Endodermal cell (in vitro differentiated cells): Measurements from ENCODE around the gene TDRD7. TPM values are rescaled to one million over a fixed set of nuclear protein-coding genes. Genes with fewer than 3 reads are reported as not detected.

Experiments
- DNase-seq: peaks from one replicate; pipeline ENCODE4 v3.0.0-alpha.2; 2017
- H3K27ac ChIP-seq: 2 replicates; pipeline ENCODE4 v1.5.1; 2013; ENCODE audit warnings: mild to moderate bottlenecking, low read depth, low read length, moderate library complexity
- H3K27me3 ChIP-seq: 2 replicates; pipeline ENCODE4 v1.6.1; 2013; ENCODE audit warnings: mild to moderate bottlenecking, low read length, moderate library complexity; ENCODE audit not compliant: insufficient read depth, control insufficient read depth, poor library complexity, severe bottlenecking
- H3K36me3 ChIP-seq: 2 replicates; pipeline ENCODE4 v1.7.0; 2013; ENCODE audit warnings: mild to moderate bottlenecking, low read length, moderate library complexity; ENCODE audit not compliant: control insufficient read depth, insufficient read depth
- H3K4me1 ChIP-seq: one replicate; pipeline ENCODE4 v1.7.0; 2013; ENCODE audit warnings: low read length; ENCODE audit not compliant: control insufficient read depth, insufficient read depth
- H3K4me3 ChIP-seq: 2 replicates; pipeline ENCODE4 v1.5.1; 2013; ENCODE audit warnings: mild to moderate bottlenecking, low read length, moderate library complexity
- H3K9ac ChIP-seq: 2 replicates; pipeline ENCODE4 v1.6.1; 2013; ENCODE audit warnings: mild to moderate bottlenecking, low read length, moderate library complexity; ENCODE audit not compliant: poor library complexity, severe bottlenecking; ENCODE audit errors: extremely low read depth
- H3K9me3 ChIP-seq: 2 replicates; pipeline ENCODE4 v1.6.1; 2013; ENCODE audit warnings: mild to moderate bottlenecking, low read length, moderate library complexity; ENCODE audit not compliant: control insufficient read depth
- H3K27ac Mint-ChIP-seq: 2 replicates; pipeline ENCODE4 v1.8.0; 2020; ENCODE audit warnings: mixed read lengths
- H3K27me3 Mint-ChIP-seq: 2 replicates; pipeline ENCODE4 v1.8.0; 2021; ENCODE audit warnings: mild to moderate bottlenecking, mixed read lengths; ENCODE audit not compliant: insufficient read depth
- H3K36me3 Mint-ChIP-seq: 2 replicates; pipeline ENCODE4 v1.8.0; 2020; ENCODE audit warnings: low read depth, mixed read lengths
- H3K4me1 Mint-ChIP-seq: 2 replicates; pipeline ENCODE4 v1.8.0; 2020; ENCODE audit warnings: mixed read lengths
- H3K4me3 Mint-ChIP-seq: 2 replicates; pipeline ENCODE4 v1.8.0; 2020; ENCODE audit warnings: mild to moderate bottlenecking, moderate library complexity, mixed read lengths
- H3K9me3 Mint-ChIP-seq: 2 replicates; pipeline ENCODE4 v1.8.0; 2020; ENCODE audit warnings: mild to moderate bottlenecking, mixed read lengths
- CTCF ChIP-seq: fragments of 200-600 bp; sonication (generic); conservative IDR thresholded peaks from 2 replicates; pipeline ENCODE4 v1.5.0; 2021; ENCODE audit warnings: antibody characterized with exemption, mild to moderate bottlenecking
- WGBS, 2 experiments: methylation state at CpG; one replicate each; pipeline versions ENCODE4 v1.1.5 to v1.1.7; 2013; ENCODE audit warnings: missing lambda C conversion rate in 2 of 2, mixed read lengths in 1 of 2; ENCODE audit not compliant: insufficient coverage in 1 of 2, insufficient read length in 1 of 2; 5-methylcytosine and 5-hydroxymethylcytosine counted together
- total RNA-seq, 2 donors: library from RNA; stranded (reverse); fragmentation: NEBNext Ultra II Directional in 1 of 2; extraction: Animal tissue kit (Norgen Biotek cat#: 25700) in 1 of 2; gene quantifications; 2 replicates in 1 of 2; 3 replicates in 1 of 2; pipeline ENCODE4 v1.2.1, GENCODE V29; 2021

Gene TDRD7
- total RNA-seq, 2 donors from 2014 or later = 25.9 to 31.9 TPM

- H3K4me3 ChIP-seq = no peak overlapping the region
- Mint-ChIP-seq H3K36me3 (peaks cover 2% of the 10 kb centered on the region), H3K4me3 (no peak overlapping the region), H3K27ac (no peak overlapping the region), H3K9me3 (no peaks in the 10 kb centered on the region), H3K4me1 (peaks cover 21% of the 10 kb centered on the region), H3K27me3 (no peaks in the 10 kb centered on the region)
- WGBS, 2 experiments = 81 to 93% methylated on average over 5 to 9 of the region's 9 CpGs
- no peak overlapping the region for H3K9ac ChIP-seq
- H3K4me1 ChIP-seq = peaks cover 14% of the 10 kb centered on the region
- no peaks in the 10 kb centered on the region for H3K9me3 ChIP-seq
- H3K27ac ChIP-seq = no peak overlapping the region
- no peaks in the 10 kb centered on the region for H3K36me3 ChIP-seq
- no peak for DNase-seq
- no peaks in the 10 kb centered on the region for H3K27me3 ChIP-seq
- TF ChIP-seq CTCF = no peak
Observed at GRCh38 chr9:97531888-97532376, 120.0 kb downstream of the TDRD7 start.

DNA sequence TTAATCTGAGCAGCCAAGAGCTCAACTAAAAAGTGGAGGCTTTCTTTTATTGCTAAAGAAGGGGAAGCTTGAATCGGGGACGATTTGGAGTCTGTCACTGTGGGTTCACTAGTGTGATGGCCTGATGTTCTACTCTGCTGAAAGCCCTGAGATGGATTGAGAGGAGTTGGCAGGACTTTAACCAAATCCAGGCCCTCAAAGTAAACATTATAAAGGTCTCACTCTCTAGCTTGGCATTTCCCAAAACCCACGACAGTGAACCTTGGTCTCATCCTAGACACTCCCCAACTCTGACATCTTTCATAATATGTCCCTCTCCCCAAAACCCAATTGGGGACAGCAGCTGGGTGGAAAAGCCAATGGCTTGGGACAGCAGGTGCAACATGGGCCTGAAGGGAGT lies 122.3 kb downstream of the TDRD7 start:
- no peak for DNase-seq
- no peaks in the 10 kb centered on the region for H3K9me3 ChIP-seq
- H3K36me3 ChIP-seq = no peaks in the 10 kb centered on the region
- Mint-ChIP-seq H3K27me3 (no peaks in the 10 kb centered on the region), H3K9me3 (no peaks in the 10 kb centered on the region), H3K36me3 (peaks cover 2% of the 10 kb centered on the region), H3K4me1 (no peaks in the 10 kb centered on the region), H3K27ac (no peak overlapping the region), H3K4me3 (no peak overlapping the region)
- no peak overlapping the region for H3K9ac ChIP-seq
- TF ChIP-seq CTCF = no peak
- no peaks in the 10 kb centered on the region for H3K27me3 ChIP-seq
- H3K4me1 ChIP-seq = no peaks in the 10 kb centered on the region
- WGBS, 2 experiments = 94 to 100% methylated on average over 1 to 3 of the region's 3 CpGs
- no peak overlapping the region for H3K4me3 ChIP-seq
- H3K27ac ChIP-seq = no peak overlapping the region

- no peaks in the 10 kb centered on the region for H3K9me3 ChIP-seq
- Mint-ChIP-seq H3K36me3 (peaks cover 5% of the 10 kb centered on the region), H3K4me3 (no peak overlapping the region), H3K27ac (no peak overlapping the region), H3K9me3 (no peaks in the 10 kb centered on the region), H3K27me3 (no peaks in the 10 kb centered on the region), H3K4me1 (no peaks in the 10 kb centered on the region)
- no peak for DNase-seq
- no peak overlapping the region for H3K27ac ChIP-seq
- H3K27me3 ChIP-seq = no peaks in the 10 kb centered on the region
- H3K4me1 ChIP-seq = no peaks in the 10 kb centered on the region
- H3K36me3 ChIP-seq = no peaks in the 10 kb centered on the region
- no peak overlapping the region for H3K9ac ChIP-seq
- no peak for TF ChIP-seq CTCF
- WGBS, 2 experiments = 94 to 98% methylated on average over 7 to 10 of the region's 10 CpGs
- H3K4me3 ChIP-seq = no peak overlapping the region
Observed at GRCh38 chr9:97534961-97535594, 123.2 kb downstream of the TDRD7 start.
